Measurements from ENCODE around the gene CA11.
"Not testable (repeated sequence)": the region's sequence is repeated elsewhere in the genome, so short reads cannot be mapped to it uniquely, and the experiment has no call there.

The CA11 gene

DNA sequence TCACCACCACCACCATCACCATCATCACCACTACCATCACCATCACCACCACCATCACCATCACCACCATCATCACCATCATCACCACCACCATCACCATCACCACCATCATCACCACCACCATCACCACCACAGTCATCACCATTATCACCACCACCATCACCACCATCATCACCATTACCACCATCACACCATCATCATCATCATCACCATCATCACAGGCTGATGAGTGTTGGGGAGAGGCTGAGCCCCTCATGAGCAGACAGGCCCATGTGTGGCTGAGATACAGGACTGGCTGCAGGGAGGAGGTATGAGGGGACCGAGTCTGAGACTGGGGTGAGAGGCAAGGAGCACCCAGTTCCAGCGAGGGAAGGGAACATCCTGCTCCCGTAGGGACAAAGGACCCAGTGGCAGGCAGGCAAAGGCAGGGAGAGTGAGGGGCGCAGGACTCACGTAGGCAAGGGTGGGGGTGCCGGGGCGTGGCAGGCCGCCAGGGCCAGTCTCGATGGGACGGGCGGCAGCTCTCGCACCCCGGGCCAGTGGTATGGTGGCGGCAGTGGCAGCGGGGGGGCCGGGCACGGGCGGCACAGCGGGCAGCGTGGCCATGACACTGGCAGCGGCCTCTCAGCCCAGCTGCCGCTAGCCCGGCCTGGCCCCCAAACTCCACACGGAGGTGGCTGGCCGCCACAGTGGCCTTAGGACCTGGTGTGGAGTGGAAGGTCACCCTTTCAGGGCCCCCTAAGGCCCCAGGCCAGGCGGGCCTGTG is 24.1 kb upstream of the CA11 start:
- no peak for DNase-seq (ENCODE audit: low read depth)

DNA sequence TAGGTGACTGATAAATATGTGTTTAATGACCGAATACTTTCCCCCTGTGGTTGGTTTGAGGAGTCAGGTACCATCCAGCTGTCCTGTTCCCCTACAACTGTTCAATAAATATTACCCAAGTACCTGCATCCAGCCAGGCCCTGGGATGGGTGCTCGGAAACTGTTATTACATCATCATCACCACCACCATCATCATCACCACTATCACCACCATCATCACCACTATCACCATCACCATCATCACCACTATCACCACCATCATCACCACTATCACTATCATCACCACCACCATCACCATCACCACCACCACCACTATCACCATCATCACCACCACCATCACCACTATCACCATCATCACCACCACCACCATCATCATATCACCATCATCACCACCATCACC is 22.8 kb upstream of the CA11 start:
- no peak for DNase-seq (ENCODE audit: low read depth)

- no peak for DNase-seq (ENCODE audit: low read depth)
Observed at GRCh38 chr19:48668332-48668731, 22.3 kb upstream of the CA11 start.

DNA sequence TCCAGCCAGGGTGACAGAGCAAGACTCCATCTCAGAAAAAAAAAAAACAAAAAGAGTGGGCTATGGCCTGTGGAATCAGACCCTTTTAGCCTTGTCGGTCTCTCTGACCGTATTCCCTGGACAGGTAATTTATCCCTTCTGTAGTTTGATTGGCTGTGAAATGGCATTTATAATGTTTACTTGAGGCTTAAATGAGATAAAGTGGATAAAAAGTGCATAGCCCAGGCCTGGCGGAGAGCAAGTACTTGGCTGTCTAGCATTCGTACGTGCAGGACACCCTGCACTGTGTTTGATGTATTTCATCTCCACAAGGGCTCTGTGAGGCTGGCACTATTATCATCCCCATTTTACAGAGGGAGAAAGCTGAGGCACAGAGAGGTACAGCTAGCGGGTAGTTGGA is 19.8 kb upstream of the CA11 start:
- DNase-seq (ENCODE audit: low read depth) = no peak

- DNase-seq (ENCODE audit: low read depth) = no peak
Observed at GRCh38 chr19:48664476-48664875, 18.5 kb upstream of the CA11 start.

DNA sequence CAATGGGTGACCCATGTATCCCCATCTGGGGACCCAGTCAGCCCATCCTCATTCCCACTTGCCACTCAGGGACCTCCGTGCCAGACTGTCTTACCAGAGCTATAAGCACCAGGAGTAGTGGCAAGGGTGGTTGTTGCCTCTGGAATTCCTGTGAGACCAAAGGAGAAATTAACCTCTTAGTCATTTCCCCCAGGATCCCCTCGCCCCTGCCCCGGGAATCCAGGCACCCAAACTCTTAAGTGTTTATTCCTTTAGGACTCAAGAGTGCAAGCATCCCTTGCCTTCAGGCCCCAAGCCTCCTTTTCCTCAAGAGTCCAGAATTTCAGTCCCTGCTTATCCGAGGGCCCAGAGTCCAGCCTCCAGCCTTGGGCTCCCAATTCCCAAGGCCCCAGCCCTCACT is 17.7 kb upstream of the CA11 start:
- no peak for DNase-seq (ENCODE audit: low read depth)

GRCh38 chr19:48661711-48662090 is 15.7 kb upstream of the CA11 start:
- no peak for DNase-seq (ENCODE audit: low read depth)

GRCh38 chr19:48660852-48661710 is 15.1 kb upstream of the CA11 start:
- peak; percentile 90 for DNase-seq (ENCODE audit: low read depth)

DNA sequence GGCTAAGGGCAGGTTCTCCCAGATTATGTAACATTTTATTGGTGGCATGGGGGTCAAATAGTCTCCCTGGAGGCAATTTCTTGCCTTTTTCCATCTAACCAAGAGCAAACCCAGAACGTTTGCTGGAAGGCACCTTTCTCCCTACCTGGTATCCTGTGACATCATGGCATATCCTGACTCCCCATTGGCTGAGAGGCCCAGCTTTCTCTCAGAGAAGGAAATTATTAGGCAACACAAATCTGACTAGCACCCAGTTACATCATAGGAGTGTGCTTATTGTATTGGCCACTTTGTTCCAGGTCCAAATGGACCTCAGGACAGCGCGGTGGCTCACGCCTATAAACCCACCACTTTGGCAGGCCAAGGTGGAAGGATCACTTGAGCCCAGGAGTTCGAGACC is 13.8 kb upstream of the CA11 start:
- no peak for DNase-seq (ENCODE audit: low read depth)

GRCh38 chr19:48658483-48658882 is 12.5 kb upstream of the CA11 start:
- no peak for DNase-seq (ENCODE audit: low read depth)

- not testable (repeated sequence) for DNase-seq (ENCODE audit: low read depth)
Observed at GRCh38 chr19:48657828-48658227, 11.8 kb upstream of the CA11 start.

DNA sequence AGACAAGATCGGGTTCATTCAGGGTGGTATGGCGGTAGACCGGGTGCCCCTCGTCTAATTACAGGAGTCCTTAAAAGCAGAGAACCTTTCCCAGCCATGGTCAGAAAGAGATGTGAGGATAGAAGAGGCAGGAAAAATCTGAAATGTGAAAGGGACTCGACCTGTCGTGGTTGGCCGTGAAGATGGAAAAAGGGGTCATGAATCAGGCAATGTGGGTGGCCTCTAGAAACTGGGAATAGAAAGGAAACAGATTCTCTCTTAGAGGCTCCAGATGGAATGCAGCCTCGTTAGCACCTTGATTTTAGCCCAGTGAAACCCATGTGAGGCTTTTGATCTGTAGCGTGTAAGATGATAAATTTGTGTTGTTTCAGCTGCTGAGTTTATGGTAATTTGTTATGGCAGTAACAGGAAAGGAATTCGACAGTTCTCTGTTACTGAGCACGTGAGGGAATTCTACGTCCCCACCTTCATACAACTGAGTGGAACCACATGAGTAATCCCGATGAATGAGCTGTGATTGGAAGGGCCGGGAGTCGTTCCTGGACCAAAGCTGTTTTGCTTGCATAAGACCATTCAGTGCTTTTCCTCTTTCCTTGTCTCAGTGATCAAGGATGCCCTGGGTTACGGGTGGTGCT is 11.0 kb upstream of the CA11 start:
- DNase-seq (ENCODE audit: low read depth) = no peak

DNA sequence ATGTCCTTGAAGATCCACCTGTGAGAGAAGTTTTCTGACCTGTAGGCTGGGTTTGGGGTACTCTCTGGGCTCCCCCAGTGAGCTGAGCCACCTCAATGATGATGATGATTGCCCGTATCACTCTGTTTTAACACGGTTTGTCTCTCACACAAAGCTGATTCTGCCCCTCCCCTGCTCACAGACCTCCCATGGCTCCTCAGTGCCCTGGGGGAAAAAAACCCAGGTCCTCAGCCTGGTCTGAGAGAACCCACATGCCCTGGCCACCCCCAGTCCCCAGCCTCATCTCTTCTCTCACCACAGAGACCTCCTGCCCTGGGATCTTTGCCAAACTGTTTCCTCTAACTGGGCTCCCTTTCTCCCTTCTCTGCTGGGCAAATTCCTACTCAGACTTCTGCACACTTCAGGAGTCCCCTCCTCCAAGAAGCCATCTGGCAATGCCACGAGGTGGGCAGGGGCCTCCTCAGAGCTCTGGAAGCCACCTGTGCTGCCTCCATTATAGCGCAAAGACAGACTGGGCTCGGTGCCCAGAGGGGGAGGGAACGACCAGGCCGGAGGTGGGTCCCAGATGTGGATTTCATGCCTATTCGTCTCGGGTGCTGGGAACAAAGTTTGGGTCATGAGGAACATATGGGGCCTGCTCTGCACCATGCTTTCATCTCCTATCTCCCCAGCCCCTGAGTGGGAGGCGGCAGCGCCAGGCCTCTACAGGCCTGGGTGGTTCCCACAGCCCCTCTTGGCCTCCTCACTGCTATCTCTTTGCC is 8.5 kb upstream of the CA11 start:
- DNase-seq (ENCODE audit: low read depth) = no peak

DNA sequence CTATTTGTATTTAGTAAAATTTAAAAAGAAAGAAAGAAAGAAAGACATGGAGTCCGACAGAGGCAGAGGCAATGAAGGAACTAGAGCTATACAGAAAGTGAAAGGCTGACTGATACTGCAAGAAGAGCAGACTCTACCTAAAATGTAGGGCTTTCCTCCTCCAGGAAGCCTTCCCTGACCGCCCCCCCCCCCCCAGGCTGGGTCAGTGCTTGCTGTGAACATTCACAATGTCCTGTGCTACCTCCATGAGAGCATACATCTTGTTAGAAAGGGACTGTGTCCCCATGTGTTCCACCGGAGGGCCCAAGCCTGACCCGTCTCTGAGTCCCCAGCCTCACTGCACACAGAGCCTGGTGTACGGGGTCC is 5.7 kb upstream of the CA11 start:
- no peak for DNase-seq (ENCODE audit: low read depth)

GRCh38 chr19:48650974-48651682 is 5.1 kb upstream of the CA11 start:
- DNase-seq (ENCODE audit: low read depth) = no peak

- DNase-seq (ENCODE audit: low read depth) = no peak
Observed at GRCh38 chr19:48648134-48648533, 2.1 kb upstream of the CA11 start.

DNA sequence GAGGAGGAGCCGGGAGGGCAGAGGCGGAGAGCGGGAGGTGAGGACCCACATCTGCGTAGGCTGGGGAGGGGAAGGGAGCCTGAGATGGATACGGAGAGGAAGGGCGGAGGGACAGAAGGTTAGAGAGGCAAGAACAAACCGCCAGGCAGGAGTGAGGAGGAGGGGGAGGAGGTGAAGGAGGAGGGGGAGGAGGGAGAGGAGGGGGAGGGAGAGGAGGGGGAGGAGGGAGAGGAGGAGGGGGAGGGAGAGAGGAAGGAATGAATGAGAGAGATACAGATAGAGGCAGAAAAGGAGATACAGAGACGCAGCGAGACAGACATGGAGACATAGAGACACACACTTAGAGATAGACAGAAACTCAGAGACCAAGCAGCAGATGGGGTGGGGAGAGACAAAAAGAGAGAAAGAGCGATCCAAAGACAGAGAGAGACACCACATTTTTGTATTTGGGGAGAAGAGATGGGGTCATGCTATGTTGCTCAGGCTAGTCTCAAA is 782 bp upstream of the CA11 start:
- DNase-seq (ENCODE audit: low read depth) = peak; percentile 96

DNA sequence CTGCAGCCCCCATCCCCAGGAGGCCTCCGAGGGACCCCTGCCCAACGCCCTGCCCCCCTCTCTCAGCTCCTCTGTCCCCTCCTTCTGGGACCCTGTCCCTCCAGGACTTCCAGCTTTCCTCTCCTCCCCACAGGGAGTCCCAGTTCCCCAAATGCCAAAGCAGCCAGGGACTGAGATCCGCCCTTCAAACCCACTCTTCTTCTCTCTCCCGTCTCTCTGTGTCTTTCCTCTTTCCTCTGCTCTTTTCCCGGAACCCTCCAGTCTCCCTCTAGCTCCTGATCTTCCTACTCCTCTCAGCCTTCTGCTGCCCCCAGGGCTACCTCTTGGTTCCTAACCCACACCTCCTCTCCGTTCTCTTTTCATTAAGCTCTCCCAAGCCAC is 377 bp downstream of the CA11 start:
- DNase-seq (ENCODE audit: low read depth) = no peak

- no peak for DNase-seq (ENCODE audit: low read depth)
Observed at GRCh38 chr19:48644839-48645619, 958 bp downstream of the CA11 start.

- no peak for DNase-seq (ENCODE audit: low read depth)
Observed at GRCh38 chr19:48644355-48644754, 1.6 kb downstream of the CA11 start.

- DNase-seq (ENCODE audit: low read depth) = no peak
Observed at GRCh38 chr19:48642862-48643261, 3.1 kb downstream of the CA11 start.

All from CMK (cell line).